HG03139 (cell line): ENCODE results near the gene NEIL3.

ENCODE experiments used
- ATAC-seq: cut with Tn5 transposase; IDR thresholded peaks from one replicate; pipeline ENCODE4 v1.9.1; 2021; ENCODE audit not compliant: unreplicated experiment

Gene NEIL3, protein sequence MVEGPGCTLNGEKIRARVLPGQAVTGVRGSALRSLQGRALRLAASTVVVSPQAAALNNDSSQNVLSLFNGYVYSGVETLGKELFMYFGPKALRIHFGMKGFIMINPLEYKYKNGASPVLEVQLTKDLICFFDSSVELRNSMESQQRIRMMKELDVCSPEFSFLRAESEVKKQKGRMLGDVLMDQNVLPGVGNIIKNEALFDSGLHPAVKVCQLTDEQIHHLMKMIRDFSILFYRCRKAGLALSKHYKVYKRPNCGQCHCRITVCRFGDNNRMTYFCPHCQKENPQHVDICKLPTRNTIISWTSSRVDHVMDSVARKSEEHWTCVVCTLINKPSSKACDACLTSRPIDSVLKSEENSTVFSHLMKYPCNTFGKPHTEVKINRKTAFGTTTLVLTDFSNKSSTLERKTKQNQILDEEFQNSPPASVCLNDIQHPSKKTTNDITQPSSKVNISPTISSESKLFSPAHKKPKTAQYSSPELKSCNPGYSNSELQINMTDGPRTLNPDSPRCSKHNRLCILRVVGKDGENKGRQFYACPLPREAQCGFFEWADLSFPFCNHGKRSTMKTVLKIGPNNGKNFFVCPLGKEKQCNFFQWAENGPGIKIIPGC

DNA sequence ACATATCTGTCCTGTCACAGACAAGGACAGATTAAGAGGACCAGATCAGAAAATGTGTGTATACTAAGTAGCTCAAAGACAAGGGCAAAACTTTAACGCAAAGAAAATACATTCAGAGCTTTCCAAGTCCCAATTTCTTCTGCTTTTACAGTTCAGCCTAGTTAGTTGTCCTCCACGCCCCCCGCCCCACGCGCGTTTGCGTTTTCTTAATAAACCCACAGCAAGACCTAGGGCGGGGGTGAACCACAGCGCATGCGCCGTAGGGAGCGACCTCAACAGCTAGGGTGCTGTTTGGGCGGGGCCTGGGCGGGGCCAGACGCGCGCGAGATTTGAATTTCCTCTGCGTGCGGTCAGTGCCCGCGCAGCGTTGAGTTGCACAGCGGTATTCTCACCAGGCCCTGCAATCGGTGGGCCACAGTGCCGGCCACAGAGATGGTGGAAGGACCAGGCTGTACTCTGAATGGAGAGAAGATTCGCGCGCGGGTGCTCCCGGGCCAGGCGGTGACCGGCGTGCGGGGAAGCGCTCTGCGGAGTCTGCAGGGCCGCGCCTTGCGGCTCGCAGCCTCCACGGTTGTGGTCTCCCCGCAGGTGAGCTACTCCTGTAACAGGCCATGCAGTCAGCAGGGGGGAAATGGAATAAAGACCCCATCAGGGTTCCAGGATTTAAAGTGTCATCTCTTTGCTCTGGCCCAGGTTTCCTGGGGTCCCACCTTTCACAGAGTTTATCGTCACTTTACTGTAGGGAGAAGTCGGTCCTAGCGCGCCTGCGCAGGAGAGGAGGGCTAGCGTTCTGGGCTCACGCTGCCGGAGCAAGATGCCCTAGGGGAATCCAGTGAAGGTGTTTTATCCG is at the start of gene NEIL3:
TSS of gene NEIL3 (plus strand) at position 353 of the 850 bp plus-strand sequence. CDS start at position 433, 80 bp downstream.
- peak; percentile 86 for ATAC-seq

DNA sequence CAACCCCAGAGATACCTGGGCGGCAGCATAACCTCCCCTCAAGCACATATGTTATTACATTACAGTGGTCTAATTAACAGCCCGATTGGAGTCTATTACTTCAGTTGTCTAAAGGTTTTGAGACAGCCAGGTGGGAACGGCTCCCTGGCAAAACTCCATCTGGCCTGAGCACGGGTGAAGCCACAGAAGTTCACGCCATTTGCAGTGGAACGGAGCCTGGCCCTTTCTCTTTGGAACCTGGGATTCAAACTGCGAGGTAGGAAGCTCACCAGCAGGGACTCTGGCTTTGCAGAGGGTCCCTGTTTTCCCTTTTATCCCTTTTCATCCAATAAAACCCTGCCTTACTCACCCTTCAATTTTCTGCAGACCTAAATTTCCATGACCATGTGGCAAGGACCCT is 45.9 kb upstream of the NEIL3 start:
- no peak for ATAC-seq

DNA sequence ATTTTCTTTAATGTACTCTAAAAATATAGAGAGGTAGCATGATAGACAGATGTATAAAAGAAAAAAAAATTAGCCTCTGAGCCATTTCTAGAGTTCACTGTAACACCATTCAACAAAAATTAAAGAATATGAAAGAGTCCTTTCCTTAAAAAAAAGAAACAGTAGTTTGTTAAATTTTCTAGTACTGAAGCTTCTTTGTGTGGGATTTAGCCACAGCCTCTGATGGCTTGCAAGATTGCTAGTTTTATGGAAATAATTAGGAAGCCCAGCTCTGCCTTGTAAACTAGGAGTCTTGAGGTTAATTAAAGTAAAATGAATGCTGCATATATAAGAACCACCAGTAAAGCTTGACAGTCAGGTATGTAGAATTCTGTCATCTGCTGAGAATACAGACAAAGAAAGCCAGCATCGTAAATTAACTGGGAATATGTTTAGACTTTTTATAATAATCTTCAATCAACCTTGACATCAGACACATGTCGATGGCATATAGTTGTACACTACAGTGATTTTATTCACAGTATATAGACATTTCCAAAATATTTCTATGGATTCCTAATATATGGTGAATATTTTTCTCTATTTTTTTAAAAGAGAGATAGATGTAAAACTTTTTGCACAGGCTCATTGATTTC is 44.8 kb upstream of the NEIL3 start:
- ATAC-seq = no peak

DNA sequence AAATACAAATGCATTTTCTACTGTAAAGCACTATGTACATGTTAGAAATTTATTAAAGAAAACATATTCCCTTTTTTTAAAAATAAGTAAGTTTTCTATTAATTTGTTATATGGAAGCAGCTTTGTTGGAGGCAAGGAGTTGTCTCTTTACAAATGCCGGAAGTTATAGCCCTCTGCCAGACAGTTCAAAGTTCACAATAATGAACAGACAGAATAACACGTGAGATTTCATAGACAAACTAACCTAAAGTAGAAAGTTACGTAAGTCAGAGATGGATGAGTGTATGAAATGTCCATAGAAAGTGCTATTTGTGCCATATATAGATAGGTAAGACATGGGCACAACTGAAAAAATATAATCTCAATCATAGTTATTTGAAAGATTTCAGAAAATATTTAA is 43.9 kb upstream of the NEIL3 start:
- ATAC-seq = no peak

DNA sequence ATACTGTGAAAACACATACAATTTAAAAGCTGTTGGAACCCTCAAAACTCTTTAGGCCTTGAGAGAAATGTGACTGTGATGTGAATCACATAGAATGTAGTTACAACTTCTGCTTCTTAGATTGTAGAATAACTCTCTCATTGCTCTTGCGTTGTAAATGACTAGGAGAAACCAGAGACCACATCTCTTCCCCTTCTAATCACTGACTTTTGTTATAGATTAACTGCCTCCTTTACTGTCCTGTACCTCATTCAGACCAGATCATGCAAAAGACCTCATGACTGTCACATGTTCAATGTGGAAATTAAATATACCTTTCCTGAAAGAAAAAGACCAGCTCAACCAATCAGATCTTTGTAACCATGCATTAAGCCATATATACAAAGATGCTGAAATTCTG is 43.2 kb upstream of the NEIL3 start:
- ATAC-seq = no peak

DNA sequence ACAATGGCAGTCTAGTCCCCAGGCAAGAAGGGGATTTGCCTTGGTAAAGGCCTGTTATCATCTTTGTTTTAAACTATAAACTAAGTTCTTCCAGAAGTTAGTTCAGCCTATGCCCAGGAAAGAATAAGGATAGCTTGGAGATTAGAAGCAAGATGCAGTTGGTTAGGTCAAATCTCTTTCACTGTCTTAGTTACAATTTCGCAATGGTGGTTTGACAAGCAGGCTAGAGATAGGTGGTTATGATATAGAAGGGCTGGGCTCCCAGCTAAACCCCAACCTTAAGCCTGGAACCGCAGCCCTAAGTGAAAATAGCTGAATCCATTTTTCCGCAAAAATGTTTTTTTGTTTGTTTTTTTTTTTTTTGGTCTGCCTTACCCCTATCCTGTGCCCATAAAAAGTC is 41.8 kb upstream of the NEIL3 start:
- no peak for ATAC-seq

DNA sequence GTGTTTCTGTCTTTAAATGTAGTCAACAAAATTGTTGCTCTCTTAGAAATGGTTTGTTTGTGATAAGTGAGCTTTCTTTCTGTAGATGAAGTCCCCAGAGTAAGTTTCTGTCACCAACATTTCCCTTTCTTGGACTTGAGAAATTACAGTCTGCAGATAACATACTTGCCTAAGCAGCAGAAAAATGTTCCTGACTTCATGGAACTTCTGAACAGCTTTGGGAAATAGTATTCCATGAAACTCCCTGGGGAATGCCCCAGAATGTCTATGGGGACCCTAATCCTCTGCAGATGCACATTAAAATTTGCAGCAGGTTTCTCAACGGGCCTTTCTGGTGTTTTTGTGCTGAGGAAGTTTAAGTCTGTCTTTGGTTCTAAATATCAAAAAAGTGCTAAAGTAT is 38.6 kb upstream of the NEIL3 start:
- ATAC-seq = no peak

DNA sequence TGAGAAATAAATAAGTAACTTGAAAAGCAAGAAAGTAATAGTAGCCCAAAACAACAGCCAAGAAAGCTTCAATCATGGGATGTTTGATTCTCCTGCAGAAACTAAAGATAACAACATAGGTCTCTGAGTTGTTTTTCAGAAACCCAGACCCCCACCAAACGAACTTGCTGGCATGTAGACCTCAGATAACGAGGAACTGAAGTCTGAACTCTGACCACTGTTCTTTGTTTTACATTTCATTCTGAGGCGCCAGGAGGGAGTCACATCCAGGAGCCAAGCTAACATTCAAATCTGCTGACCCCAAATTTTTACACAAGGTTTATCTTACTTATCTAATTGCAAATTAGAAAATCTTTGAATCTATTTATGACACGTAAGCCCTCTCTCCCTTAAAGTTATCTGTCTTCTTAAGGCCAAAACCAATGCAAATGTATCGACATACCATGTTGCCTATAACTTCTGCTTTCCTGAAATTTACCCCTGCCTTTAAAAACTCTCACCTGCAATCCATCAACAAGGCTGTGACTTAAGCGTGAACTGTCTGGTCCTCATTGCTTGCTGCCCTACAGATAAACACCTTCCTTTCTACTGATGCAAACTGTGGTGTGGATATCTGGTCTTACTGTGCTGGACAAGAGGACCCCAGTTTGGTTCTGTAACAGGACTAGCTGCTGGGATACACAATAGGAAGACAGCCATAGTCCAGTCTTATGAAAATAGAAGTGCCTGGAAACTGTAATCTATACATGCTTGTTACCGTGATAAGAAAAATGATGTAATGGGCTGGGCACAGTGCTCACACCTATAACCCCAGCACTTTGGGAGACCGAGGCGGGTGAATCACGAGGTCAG is 37.5 kb upstream of the NEIL3 start:
- ATAC-seq = no peak

DNA sequence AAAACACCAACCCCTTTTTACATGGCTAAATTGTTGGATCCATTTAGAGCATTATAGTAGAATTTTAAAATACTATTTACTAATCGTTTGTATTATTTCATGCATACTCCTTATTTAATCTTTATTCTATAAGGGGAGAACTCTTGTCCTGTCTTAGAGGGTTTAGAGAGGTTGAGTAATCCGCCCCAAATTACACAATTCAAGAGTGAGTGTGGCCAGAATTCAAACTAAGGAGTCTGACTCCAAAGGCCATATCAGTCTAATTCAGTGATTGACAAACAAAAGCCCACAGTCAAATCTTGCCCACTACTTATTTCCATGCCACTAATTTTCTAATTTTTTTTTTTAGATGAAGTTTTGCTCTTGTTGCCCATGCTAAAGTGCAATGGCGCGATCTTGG is 33.7 kb upstream of the NEIL3 start:
- no peak for ATAC-seq

DNA sequence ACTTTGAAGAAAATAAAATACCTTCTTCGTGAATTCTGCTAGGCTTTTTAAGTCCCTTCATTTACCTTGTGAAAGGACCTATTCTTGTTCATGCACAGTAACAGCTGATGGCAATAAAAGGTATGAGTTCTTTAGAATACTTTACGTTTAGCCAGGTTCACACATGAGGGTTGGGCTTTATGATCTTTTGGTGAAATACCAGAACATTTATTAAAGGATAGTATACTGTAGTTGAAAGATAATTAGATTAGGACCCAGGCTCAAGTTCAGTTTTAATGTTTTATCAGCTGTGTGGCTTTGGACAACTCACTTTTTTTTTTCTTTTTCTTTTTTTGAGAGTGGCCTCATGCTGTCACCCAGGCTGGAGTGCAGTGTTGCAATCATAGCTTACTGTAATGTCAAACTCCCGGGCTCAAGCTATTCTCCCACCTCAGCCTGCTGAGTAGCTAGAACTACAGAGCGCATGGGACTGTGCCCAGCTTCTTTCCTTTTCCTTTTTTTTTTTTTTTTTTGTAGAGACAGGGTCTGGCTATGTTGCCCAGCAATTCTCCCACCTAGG is 28.2 kb upstream of the NEIL3 start:
- no peak for ATAC-seq

DNA sequence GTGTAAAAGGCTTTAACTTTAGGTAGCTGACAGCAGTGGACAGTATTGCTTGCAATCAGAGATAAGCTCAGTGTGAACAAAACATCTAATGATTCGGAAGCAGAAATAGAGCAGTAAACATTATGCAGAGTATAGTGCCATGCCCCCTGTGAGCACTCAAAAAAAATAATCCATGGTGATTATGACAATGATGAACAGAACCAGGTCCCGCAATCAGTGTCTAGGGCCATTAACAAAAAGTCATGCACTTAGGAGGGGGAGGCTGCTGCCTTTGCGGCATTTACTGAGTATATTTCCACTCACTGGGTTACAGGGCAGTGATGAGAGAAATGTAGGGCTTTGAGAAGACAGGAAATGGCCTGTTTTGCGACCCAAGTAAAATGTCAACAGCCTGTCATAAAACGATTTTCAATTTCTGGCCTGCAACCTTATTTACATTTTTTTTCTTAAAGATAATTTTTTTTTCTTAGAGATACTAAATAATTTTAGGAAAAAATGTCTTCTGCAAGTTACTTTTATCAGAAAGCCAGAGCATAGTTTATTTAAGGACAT is 27.3 kb upstream of the NEIL3 start:
- ATAC-seq = no peak

DNA sequence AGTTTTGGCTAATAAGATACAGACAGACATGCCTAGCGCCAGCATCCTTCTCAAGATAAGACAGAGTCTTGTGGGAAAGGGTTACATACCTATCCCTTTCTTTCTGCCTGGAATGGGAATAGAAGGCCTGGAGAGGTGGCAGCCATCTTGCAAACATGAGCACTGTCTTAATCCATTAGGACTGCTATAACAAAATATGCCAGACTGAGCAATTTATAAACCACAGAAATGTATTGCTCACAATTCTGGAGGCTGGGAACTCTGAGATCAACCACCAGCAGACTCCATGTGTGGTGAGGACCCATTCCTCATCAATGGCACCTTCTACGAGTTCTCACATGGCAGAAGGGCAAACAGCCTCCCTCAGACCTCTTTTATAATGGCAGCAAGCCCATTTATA is 26.5 kb upstream of the NEIL3 start:
- ATAC-seq = no peak

DNA sequence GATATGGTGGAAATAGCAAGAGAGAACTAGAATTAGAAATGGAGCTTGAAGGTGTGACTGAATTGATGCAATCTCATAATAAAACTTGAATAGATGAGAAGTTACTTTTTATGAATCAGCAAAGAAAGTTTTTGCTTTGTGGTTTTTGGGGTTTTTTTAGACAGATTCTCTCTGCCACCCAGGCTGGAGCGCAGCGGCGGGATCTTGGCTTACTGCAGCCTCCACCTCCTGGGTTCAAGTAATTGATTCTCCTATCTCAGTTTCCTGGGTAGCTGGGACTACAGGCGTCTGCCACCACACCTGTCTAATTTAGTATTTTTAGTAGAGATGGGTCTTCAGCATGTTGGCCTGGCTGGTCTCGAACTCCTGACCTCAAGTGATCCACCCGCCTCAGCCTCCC is 23.7 kb upstream of the NEIL3 start:
- ATAC-seq = no peak

DNA sequence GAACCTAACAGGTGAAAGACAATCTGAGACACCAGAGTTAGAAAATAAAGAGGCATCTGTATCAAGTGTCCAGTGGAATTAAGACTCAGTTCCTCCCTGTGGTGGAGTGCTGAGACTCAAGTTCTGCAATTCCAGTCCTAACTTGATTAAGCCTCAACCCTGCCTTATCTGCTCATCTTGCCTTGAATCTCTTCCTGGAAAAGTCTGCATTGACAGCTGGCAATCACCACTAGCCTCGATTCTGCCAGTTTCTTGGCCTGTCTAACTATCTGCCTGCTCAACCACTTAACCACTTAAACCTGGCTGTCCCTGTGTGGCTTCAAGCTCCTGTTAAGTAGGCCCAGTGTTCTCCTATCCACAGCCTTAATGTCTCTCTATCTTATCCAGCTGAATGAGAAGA is 22.4 kb upstream of the NEIL3 start:
- ATAC-seq = no peak

DNA sequence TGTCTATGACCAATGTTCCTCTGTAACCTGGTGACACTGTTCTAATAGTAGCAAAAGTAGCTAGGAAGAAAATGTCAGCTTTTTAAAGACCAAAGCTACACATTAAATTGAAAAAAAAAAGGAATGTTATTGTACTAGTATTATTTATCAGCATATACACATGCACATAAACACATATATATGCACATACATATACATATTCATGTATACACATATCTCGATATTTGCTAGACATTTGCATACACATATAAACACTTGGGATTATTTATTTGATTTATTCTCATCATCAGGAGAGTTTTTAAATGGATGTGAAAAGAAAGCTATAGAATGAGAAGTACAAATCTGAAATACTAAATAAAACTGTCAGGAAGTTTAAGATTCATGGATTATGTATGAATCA is 21.3 kb upstream of the NEIL3 start:
- no peak for ATAC-seq

DNA sequence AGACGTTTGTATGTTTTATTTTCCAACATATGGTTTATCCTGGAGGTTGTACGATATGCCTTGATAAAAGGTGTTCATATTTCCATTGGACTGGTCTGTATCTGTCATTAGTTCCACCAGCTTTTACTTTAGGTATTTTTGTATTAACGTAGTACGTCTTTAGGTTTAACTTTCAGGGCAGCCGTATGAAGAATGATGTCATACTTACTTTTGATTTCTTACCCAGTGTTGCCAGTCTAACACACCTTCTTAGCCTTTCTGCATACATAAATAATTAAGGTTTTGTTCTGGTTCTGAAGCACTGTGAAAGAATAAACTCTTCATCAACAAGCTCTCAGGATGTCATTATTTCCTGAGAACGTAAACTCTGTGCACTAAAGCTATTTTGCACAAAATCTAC is 18.9 kb upstream of the NEIL3 start:
- ATAC-seq = no peak

DNA sequence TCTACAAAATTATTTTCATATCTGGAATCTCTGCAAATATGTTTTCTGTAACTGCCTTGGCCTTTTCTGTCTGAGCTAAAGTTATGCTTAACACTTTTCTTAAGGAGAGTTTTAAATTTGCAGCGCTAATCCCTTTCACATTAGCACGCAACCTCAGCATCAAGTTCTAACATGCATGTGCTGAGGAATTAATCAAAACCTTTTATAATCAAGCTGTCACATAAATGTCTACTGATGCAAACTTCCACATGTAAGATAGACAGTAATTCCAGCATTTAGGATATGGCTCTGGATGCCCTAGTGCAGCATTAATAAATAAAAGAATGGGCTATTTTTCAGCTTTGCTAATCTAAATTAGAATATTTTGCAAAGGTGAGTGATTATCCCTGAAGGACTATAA is 17.5 kb upstream of the NEIL3 start:
- no peak for ATAC-seq

DNA sequence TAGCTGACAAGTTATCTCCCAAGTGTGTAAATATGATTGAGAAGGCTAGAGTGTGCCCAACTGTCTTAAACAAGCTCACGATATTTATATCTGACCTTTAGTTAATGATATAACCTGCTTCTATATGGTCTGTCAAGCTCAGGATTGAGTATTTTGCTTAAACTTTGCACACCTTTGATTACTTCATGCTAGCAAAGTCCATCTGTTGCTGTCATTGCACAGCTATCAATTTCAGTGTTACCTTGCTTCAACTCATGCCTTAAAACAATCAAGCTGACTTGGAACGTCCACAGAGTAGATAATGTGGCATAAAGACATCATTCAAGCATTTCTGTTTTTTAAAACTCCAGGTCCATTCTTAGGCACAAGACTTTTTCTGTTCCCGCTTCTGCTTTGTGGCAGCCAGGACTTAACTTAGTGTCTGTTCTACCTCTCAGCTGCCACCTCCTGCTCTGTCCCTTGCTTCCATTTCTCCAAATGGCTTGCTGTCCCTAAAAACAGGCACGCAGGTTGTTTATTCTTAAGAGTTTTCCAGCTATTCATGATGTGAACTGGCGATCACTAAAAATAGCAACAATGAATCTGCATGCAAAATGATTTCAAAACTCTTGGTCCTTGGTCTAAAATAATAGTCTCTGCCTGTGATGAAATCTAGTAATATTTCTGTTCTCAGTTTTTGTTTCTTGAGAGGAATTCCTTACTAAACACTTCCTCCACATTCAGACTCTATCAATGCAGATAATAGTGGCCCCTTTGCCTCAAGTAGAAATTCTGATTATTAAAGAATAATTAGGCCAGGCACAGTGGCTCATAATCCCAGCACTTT is 16.3 kb upstream of the NEIL3 start:
- no peak for ATAC-seq

DNA sequence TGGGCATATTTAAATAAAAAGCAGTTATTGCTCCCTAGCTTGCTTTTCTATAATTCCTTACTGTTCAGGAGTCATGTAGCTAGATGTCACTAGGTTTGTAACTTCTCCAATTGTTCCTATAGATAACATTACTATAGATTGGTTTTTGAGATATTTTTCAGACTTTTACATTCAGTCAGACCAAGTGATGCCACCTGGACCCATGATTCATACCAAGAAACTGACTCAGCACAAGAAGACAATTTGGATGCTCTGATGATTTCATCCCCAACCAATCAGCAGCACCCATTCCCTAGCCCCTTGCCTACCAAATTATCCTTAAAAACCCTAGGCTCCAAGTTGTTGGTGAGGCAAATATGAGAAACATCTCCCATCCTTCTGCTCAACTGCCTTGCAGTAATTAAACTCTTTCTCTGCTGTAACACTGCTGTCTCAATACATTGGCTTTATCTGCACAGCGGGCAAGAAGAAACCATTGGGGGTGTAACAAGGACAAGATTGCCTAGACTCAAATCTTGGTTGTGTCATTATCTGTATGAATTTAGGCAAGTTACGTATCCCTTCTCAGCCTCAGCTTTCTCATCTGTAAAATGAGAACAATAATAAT is 11.8 kb upstream of the NEIL3 start:
- ATAC-seq = no peak
